ENCODE measurements around the gene TIGD2.

DNA sequence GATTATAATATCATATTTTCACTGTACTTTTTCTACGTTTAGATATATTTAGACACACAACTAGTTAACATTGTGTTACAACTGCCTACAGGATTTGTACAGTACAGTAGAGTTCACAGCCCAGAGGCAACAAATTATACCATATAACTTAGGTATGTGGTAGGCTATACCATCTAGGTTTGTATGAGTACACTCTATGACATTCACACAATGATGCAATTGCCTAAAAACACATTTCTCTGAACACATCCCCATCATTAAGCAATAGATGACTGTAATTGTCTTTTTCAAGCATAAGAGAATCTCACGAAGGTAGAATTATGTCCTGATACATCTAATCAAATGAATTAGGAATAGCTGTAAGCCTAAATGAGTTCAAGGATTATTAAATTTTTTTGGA, 12.3 kb upstream of the TIGD2 start:
- TF ChIP-seq, protein P1, sequence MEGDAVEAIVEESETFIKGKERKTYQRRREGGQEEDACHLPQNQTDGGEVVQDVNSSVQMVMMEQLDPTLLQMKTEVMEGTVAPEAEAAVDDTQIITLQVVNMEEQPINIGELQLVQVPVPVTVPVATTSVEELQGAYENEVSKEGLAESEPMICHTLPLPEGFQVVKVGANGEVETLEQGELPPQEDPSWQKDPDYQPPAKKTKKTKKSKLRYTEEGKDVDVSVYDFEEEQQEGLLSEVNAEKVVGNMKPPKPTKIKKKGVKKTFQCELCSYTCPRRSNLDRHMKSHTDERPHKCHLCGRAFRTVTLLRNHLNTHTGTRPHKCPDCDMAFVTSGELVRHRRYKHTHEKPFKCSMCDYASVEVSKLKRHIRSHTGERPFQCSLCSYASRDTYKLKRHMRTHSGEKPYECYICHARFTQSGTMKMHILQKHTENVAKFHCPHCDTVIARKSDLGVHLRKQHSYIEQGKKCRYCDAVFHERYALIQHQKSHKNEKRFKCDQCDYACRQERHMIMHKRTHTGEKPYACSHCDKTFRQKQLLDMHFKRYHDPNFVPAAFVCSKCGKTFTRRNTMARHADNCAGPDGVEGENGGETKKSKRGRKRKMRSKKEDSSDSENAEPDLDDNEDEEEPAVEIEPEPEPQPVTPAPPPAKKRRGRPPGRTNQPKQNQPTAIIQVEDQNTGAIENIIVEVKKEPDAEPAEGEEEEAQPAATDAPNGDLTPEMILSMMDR (IDR thresholded peaks at IDR 0.05) = no peak
- no peak for TF ChIP-seq POLR2A (IDR thresholded peaks at IDR 0.05)

Measured in lower leg skin (tissue), 3 donors.